ENCODE measurements around the gene B3GNT2.
"Not testable (repeated sequence)": the region's sequence is repeated elsewhere in the genome, so short reads cannot be mapped to it uniquely, and the experiment has no call there.

Gene B3GNT2

DNA sequence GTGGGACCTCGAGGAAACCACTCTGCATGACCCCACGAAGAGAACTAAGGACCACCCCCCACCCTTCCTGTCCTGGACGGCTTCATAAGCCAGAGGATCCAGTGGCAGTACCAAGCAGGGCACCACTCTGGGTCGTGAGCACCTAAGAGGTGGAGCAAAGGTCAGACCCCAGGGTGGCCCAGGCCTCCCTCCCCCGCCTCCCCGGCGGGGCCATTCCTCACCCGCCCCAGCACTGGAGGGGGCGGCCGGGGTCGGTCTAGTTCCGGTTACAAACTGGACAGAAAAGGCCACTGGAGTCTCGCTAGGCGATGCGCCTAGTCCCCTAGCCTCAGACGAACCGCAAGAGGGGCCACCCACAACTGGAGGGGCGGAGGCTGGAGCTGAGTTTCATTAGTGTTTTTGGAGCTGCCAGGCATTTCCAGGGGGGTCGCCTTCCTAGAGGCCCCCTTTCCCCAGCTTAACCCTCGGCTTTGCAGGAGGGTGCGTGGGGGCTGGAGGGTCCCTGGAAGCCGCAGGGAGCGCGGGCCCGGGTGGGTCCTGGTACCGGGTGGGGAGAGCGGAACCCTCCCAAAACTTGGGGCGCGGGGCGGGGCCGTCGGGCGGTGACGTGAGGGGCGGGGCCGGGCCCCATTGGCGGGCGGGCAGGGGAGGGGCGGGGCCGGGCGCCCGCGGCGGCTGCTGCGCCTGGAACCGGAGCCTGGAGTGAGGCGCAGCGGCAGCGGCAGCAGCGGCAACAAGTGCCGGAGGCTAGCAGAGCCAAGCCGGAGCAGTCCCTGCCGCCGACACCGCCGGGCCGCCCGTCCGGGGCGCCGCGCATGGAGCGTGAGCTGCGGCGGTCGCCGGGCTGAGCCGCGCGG, at the start of gene B3GNT2:
Gene B3GNT2, plus strand, starts transcription at position 695 of the 857 bp plus-strand sequence. CDS start 26,106 bp downstream, outside the sequence.
- DNase-seq = peak; percentile 88

DNA sequence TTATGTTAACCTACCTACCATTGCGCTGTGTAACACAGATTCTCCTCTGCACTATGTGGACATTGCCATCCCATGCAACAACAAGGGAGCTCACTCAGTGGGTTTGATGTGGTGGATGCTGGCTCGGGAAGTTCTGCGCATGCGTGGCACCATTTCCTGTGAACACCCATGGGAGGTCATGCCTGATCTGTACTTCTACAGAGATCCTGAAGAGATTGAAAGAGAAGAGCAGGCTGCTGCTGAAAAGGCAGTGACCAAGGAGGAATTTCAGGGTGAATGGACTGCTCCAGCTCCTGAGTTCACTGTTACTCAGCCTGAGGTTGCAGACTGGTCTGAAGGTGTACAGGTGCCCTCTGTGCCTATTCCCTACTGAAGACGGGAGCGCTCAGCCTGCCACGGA, 49.1 kb upstream of the B3GNT2 start:
- DNase-seq = not testable (repeated sequence)

DNA sequence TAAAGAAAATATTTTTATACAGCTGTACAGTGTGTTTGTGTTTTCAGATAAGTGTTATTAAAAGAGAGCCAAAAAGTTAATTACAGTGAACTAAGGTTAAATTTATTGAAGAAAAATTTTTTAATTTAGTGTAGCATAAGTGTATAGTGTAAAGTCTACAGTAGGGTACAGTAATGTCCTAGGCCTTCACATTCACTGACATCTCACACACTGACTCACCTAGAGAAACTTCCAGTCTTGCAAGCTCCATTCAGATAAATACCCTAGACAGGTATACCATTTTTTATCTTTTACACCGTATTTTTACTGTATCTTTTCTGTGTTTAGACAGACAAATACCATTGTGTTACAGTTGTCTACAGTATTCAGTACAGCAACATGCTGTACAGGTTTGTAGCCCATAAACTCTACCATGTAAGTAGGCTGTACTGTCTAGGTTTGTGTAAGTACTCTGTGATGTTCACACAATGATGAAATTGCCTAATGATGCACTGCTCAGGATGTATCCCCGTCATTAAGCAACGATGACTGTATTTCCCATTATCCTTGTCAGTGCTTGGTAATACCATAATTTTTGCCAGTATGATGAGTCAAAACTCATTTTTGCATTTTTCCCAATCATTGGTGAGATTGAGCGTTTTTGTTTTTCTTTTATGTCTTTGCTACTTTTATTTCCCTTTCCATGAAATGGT, 48.2 kb upstream of the B3GNT2 start:
- DNase-seq = no peak

DNA sequence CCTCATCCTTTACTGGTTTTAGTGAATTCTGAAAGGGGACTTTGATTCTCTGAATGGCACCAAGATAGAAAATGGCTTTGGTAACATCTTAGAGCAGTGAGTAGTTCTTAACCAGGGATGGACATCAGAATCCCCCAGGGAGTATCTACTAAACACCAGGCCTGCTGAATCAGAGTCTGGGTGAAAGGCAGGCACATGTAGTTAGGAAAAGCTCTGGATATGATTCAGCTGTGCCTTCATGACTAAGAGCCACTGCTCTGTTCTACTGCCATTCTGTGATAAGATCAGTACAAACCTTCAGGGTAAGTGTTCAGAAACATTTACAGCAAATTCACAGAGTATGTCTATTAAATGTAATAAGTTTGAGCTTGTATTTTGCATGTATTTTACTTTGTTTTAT, 46.2 kb upstream of the B3GNT2 start:
- DNase-seq = no peak

- no peak for DNase-seq
These were observed 45.2 kb upstream of the B3GNT2 start for GRCh38 chr2:62150597-62151305.

DNA sequence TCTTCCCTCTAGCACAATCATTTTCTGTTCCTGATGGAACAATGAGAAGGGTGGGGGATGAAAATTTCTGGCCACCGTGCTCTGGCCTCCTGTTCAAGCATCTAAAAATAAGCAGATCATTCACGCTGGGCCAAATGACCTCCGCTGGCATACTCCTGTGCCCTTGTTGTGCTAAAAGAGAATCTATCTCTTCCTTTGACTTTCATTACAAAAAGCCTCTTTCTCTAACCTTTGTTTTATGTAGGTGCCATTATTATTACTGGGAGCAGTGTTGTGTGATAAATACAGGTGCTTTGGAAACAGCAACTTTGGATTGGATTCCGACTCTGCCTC, 44.6 kb upstream of the B3GNT2 start:
- DNase-seq = no peak

DNA sequence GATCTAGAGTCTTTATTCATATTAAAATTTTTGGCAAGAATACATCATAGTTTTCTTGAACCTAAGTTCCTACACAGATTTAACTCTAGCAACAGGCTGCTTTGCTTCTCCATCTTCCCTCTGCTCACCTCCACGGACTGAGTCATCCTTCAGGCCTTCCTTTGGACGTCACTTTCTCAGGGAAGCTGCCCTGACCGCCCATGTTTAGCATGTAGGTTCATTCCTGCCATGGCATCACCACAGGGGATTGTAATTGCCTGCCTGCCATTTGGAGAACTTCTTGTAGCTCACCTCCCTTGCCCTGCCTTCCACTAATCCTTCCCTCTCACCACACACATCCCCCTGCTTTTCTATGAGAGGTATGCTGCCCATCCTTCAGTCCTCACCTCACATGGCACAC, 43.9 kb upstream of the B3GNT2 start:
- no peak for DNase-seq

- no peak for DNase-seq
These were observed 38.9 kb upstream of the B3GNT2 start for GRCh38 chr2:62156861-62157496.

GRCh38 chr2:62158444-62159121, 37.3 kb upstream of the B3GNT2 start:
- DNase-seq = no peak

DNA sequence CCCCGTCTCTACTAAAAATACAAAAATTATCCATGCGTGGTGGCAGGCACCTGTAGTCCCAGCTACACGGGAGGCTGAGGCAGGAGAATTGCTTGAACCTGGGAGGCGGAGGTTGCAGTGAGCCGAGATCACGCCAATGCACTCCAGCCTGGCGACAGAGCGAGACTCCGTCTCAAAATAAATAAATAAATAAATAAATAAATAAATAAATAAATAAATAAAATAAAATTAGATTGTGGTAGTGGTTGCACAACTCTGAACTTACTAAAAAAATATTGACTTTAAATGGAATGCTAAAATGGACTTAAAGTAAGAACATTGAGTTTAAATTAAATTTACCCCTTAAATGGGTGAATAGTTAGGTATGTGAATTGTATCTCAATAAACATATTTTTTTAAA, 35.2 kb upstream of the B3GNT2 start:
- DNase-seq = not testable (repeated sequence)

DNA sequence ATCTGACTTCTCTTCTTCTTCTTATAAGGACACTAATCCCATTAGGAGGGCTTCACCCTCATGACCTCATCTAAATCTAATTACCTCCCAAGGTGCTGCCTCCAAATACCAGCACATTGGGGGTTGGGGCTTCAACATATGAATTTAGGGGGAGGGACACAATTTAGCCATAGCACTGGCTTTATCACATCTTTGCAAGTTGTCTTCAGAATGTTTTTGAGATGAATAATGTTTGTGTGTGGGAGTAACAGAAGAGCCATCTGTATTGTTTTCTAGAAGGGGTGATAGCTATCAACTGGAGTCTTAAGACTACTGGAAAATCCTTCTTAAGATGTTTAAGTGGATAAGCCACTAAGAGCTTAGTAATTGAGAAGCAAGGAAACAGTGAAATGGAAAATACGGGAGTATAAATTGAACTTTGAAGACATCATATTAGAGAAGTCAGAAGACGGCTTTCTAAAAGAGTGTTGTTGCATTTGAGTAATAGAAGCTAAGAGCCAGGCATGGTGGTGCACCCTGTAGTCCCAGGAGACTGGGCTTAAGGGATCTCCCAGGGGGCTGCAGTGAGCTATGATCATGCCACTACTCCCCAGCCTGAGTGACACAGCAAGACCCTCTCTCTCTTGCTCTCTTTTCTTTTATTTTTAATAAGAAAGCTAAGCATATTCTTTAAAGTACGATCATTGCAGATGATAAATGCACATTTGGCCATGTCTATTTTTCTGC, 32.6 kb upstream of the B3GNT2 start:
- no peak for DNase-seq

- no peak for DNase-seq
These were observed 32.1 kb upstream of the B3GNT2 start for GRCh38 chr2:62163834-62164233.

DNA sequence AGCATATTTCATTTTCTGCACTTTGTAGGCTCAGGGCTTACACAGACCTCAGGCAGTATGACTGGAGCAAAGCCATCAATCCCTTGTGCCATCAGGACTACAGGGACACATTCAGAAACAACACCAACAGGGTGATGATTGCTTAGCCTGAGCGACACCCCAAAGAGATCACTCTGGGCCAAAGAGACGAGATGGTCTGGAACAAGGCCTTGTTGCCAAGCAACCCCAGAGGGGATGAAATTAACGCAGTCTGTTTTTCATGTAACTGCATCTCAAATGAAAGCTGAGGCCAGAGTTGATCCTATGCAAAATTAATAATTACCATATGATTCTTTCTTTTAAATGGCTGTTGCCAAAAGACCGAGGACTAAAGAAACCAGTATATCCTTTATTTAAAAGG, 20.2 kb upstream of the B3GNT2 start:
- peak; percentile 55 for DNase-seq

DNA sequence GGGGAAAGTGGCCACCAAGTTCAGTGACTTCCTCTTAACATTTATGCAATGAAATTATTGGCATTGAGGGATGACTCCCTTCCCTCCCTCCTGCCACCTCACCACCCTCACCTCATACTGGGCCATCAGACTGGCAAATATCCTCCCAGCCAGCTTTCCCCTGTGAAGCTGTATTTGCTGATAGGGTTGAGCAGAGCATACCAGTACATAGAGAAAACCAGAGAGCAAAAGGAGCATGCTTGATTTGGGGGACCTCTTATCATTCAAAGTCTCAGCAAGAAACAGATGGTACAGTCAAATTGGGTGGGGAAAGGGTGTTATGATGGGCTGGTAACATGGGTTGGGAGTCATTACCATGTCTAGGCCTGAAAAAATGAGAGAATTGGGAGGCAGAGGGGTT, 19.1 kb upstream of the B3GNT2 start:
- DNase-seq = no peak

- DNase-seq = no peak
These were observed 18.4 kb upstream of the B3GNT2 start for GRCh38 chr2:62177392-62178049.

DNA sequence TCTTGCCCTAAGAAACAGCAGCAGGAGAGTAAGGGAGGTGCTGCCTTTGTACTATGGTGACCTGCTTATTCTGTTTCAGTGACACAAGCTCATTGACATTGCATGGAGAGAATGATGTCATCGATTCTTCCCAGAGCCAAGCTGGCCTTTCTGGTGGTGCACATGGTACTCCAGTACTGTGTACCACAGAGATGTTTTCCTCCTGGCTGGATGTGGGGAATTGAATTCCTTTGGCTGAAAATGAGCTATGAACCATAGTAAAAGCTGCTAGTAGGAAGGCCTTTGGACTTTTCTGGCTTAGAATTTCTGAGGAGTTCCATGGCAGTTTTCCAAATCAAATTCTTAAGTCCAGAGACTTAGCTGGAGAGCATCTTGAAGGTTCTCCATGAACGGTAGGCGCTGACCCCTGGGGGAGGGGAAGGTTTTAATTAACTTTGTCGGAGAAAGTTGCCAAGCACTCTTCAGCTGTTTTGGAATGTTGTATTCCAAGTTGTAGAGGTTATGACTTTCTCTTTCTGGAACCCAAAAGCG, 17.1 kb upstream of the B3GNT2 start:
- no peak for DNase-seq

DNA sequence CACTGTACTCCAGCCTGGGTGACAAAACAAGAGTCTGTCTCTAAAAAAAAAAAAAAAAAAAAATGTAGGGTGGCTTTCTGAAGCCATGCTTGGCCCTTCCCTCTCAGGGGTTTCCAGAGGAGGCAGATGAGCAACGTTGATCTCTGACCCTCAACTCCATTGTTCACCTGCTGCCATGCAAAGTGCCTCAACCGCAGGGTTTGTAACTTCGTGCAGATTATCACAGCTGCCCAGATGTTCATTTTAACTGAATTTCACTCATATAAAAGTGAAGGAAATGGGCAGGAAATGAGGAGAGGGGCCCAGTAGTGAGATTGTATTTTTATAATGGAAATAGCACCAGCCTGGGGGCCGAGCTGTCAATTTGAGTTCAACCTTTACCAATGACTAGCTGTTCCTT, 14.9 kb upstream of the B3GNT2 start:
- DNase-seq = no peak

DNA sequence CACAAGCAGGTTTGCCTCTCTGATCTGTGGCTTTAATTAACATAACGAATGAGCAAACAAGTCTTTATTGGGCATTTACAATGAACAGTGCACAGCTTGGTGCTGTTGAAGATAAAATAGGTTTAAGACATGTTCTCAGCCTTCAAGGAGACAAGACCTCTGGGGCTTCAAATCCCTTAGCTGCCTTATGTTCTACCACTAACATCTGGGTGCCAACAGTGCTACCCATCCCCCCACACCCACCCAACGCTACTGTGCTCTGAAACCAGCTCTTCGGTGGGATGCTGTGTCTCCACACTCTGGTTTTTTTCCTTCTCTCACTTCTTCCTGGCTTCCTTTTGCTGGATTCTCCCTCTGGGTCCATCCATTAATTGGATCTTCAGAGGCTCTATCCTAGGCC, 14.1 kb upstream of the B3GNT2 start:
- no peak for DNase-seq

DNA sequence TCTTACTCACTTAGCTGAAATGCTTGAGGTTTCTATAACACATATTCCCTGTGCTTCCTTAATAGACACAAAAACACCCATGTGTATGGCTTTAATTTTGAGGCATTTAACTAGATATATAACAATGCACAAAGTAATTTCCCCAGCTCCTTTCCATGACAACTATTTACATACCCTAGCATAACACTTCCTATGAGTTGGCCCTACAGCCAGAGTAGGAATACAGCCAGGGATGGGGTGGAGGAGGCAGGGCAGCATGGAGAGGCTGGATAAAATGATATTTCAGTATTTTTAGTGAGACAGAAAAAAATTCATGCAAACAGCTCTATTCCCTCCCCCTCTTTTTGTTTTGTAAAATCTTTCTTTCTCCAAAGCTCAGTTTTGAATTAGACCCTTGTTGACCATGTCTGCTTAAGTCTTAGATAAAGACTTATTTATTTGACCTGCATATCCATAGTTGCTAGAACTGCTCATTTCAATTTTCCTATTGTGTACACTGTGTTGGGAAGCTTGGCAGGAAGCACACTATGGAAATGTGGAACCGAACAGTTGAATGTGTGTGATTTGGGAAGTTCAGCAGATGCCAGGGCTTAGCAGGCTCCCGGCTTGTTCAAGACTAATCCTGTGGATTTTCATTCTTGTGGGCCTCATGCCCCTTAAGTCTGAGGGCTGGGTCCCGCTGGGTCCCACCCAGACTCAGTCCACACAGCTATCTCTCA, 11.2 kb upstream of the B3GNT2 start:
- no peak for DNase-seq

DNA sequence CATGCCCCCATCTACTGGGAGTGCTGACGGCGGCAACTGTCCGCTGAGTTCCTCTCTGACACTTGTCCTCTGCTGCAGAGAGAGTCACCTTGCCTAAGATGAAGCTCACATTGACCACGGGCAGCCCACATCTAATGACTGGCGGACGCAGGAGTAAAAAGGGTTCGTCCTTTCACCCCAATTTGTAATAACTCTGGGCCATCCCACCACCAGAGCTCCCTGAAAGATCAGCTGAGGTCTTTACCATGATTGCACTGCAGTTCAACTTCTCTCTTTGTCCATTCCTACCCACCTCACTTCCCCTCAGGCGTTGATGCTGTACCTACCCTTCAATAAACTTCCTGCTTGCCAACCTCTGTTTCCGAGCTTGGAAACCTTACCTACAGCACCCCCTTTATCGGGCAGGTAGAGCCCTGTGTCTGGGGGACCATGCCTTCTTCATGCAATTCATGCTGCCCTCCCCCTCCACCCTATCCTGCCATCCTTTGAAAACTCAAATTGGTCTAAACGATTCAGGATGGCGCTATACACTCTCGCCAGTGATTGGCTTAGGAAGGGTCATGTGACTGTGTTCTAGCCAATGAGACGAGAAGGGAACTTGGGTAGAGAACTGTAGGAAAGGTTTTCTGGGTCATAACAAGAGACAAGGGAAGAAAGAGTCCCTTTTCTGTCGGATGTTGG, 10.3 kb upstream of the B3GNT2 start:
- no peak for DNase-seq

Data from eye (tissue), 1 donor.